ENCODE results near the gene RPS6KA2.

- TF ChIP-seq BHLHE40 (IDR thresholded peaks at IDR 0.05; ENCODE audit: borderline replicate concordance), result no peak
- no peak for TF ChIP-seq CTBP1 (IDR thresholded peaks at IDR 0.05; ENCODE audit: borderline replicate concordance)
- TF ChIP-seq FOXM1 (IDR thresholded peaks at IDR 0.05; ENCODE audit: borderline replicate concordance), result no peak
- TF ChIP-seq SP1 (IDR thresholded peaks at IDR 0.05), result no peak
- no peak for TF ChIP-seq SUZ12 (IDR thresholded peaks at IDR 0.05)
- no peak for TF ChIP-seq HDGF (IDR thresholded peaks at IDR 0.05; ENCODE audit: borderline replicate concordance)
- no peak for TF ChIP-seq FOXA1 (IDR thresholded peaks at IDR 0.05)
- no peak for TF ChIP-seq NFRKB (IDR thresholded peaks at IDR 0.05)
- no peak for TF ChIP-seq ZNF384 (IDR thresholded peaks at IDR 0.05)
- TF ChIP-seq PKNOX1 (IDR thresholded peaks at IDR 0.05), result no peak
- no peak for TF ChIP-seq ELF4 (IDR thresholded peaks at IDR 0.05)
- TF ChIP-seq ARNT (IDR thresholded peaks at IDR 0.05), result no peak
These were observed 118.3 kb downstream of the RPS6KA2 start for GRCh38 chr6:166508726-166509125.
